OCI-LY1 (cell line): Measurements from ENCODE around the gene CEP85.
A peak's percentile ranks its signal among the peaks of the same experiment; 100 is the strongest.

ENCODE experiments used
- H2AFZ ChIP-seq: fragments of 200-600 bp; sonication (generic), shearing (Covaris generic); 2 replicates; pipeline ENCODE4 v1.6.0; 2014; ENCODE audit warnings: antibody characterized with exemption, mild to moderate bottlenecking, low read length
- H3F3A ChIP-seq: fragments of 200-600 bp; sonication (generic), shearing (Covaris generic); 2 replicates; pipeline ENCODE4 v1.6.0; 2014; ENCODE audit warnings: mild to moderate bottlenecking, antibody characterized with exemption, low read length, moderate library complexity; ENCODE audit not compliant: insufficient read depth
- H3K27ac ChIP-seq: fragments of 200-600 bp; sonication (generic); 2 replicates; pipeline ENCODE4 v1.5.1; 2014; ENCODE audit warnings: low read length, mixed run types, mild to moderate bottlenecking, low read depth; ENCODE audit not compliant: poor library complexity, severe bottlenecking
- H3K27me3 ChIP-seq: fragments of 200-600 bp; sonication (generic); 2 replicates; pipeline ENCODE4 v1.6.0; 2014; ENCODE audit warnings: antibody characterized with exemption, mild to moderate bottlenecking, low read length, moderate library complexity; ENCODE audit not compliant: insufficient read depth
- H3K36me3 ChIP-seq: fragments of 200-600 bp; sonication (generic); 2 replicates; pipeline ENCODE4 v1.6.1; 2014; ENCODE audit warnings: mild to moderate bottlenecking, antibody characterized with exemption, low read length, moderate library complexity, mixed read lengths; ENCODE audit not compliant: insufficient read depth
- H3K4me1 ChIP-seq: fragments of 200-600 bp; sonication (generic); 2 replicates; pipeline ENCODE4 v1.5.1; 2014; ENCODE audit warnings: mild to moderate bottlenecking, low read length, moderate library complexity; ENCODE audit not compliant: insufficient read depth, severe bottlenecking
- H3K4me2 ChIP-seq: fragments of 200-600 bp; sonication (generic), shearing (Covaris generic); 2 replicates; pipeline ENCODE4 v1.6.1; 2014; ENCODE audit warnings: low read length
- H3K4me3 ChIP-seq: fragments of 200-600 bp; sonication (generic); 2 replicates; pipeline ENCODE4 v1.5.1; 2014; ENCODE audit warnings: low read length, low read depth, mild to moderate bottlenecking, mixed read lengths; ENCODE audit not compliant: poor library complexity, severe bottlenecking
- H3K79me2 ChIP-seq: fragments of 200-600 bp; shearing (Covaris generic); 2 replicates; pipeline ENCODE4 v1.6.1; 2016; ENCODE audit warnings: mixed run types, low read length, mixed read lengths; ENCODE audit not compliant: insufficient read depth
- H3K9ac ChIP-seq: fragments of 200-600 bp; sonication (generic), shearing (Covaris generic); 2 replicates; pipeline ENCODE4 v1.6.1; 2014; ENCODE audit warnings: mild to moderate bottlenecking, low read length, mixed read lengths
- H3K9me2 ChIP-seq: fragments of 200-600 bp; sonication (generic), shearing (Covaris generic); 2 replicates; pipeline ENCODE4 v1.6.1; 2014; ENCODE audit warnings: low read depth, mild to moderate bottlenecking, low read length, mixed read lengths
- H3K9me3 ChIP-seq: fragments of 200-600 bp; shearing (Covaris generic); 2 replicates; pipeline ENCODE4 v1.6.1; 2014; ENCODE audit warnings: low read length, mixed read lengths
- H4K20me1 ChIP-seq: fragments of 200-600 bp; sonication (generic), shearing (Covaris generic); 2 replicates; pipeline ENCODE4 v1.6.0; 2016; ENCODE audit warnings: mild to moderate bottlenecking, low read length; ENCODE audit not compliant: insufficient read depth
- CTCF ChIP-seq: fragments of 200-600 bp; sonication (generic), shearing (Covaris generic); IDR thresholded peaks from 2 replicates; pipeline ENCODE4 v1.5.1; 2017; ENCODE audit warnings: mild to moderate bottlenecking, antibody characterized with exemption, low read length, moderate library complexity, mixed read lengths
- EZH2 ChIP-seq: fragments of 200-600 bp; sonication (generic), shearing (Covaris generic); IDR thresholded peaks from 2 replicates; pipeline ENCODE4 v1.8.0; 2017; ENCODE audit warnings: borderline replicate concordance, mixed run types, mild to moderate bottlenecking, antibody characterized with exemption, low read length, moderate library complexity, mixed read lengths

CEP85 gene

GRCh38 chr1:26190373-26190987, 43.5 kb upstream of the CEP85 start, which contains the start of gene CATSPER4:
CATSPER4 (plus strand) TSS chr1:26190602; CDS start chr1:26190628, 26 bp downstream.
- H3F3A ChIP-seq: no peaks in the 10 kb centered on the region
- H3K4me2 ChIP-seq: no peak within 1 kb of the TSS

GRCh38 chr1:26191739-26192138, 42.3 kb upstream of the CEP85 start:
- H3K4me3 ChIP-seq: no peak overlapping the region
- no peaks in the 10 kb centered on the region for H3K9me3 ChIP-seq
- H3K27ac ChIP-seq: no peak overlapping the region
- H3K79me2 ChIP-seq: no peaks in the 10 kb centered on the region
- no peak overlapping the region for H3K4me2 ChIP-seq
- 0 out of 2 replicates have a peak, but pooled peaks cover 3% of the 10 kb centered on the region for H3K27me3 ChIP-seq
- no peaks in the 10 kb centered on the region for H4K20me1 ChIP-seq
- no peaks in the 10 kb centered on the region for H3K36me3 ChIP-seq
- H2AFZ ChIP-seq: no peak overlapping the region
- no peak overlapping the region for H3K9ac ChIP-seq
- TF ChIP-seq CTCF (no peak), EZH2 (no peak)
- H3K9me2 ChIP-seq: no peaks in the 10 kb centered on the region
- no peaks in the 10 kb centered on the region for H3F3A ChIP-seq
- no peaks in the 10 kb centered on the region for H3K4me1 ChIP-seq

More at GRCh38 chr1:26190373-26190987, 43.5 kb upstream of the CEP85 start, which contains the start of gene CATSPER4:
- TF ChIP-seq EZH2 (no peak), CTCF (peak; percentile 47; the same call in 1 of the 2 replicates)
- Histone ChIP-seq H3K9me2 (no peaks in the 10 kb centered on the region), H3K79me2 (no peaks in the 10 kb centered on the region), H3K27me3 (0 out of 2 replicates have a peak, but pooled peaks cover 5% of the 10 kb centered on the region), H3K36me3 (no peaks in the 10 kb centered on the region), H4K20me1 (no peaks in the 10 kb centered on the region), H3K9ac (no peak within 1 kb of the TSS), H3K4me3 (no peak within 1 kb of the TSS), H3K27ac (no peak within 1 kb of the TSS), H3K4me1 (no peaks in the 10 kb centered on the region), H3K9me3 (no peaks in the 10 kb centered on the region), H2AFZ (no peak within 1 kb of the TSS)

- no peaks in the 10 kb centered on the region for H3F3A ChIP-seq
- no peak overlapping the region for H3K4me2 ChIP-seq
- H3K9me3 ChIP-seq: no peaks in the 10 kb centered on the region
- no peak overlapping the region for H3K9ac ChIP-seq
- no peaks in the 10 kb centered on the region for H3K4me1 ChIP-seq
- H2AFZ ChIP-seq: no peak overlapping the region
- no peak overlapping the region for H3K27ac ChIP-seq
- no peaks in the 10 kb centered on the region for H3K79me2 ChIP-seq
- no peaks in the 10 kb centered on the region; the same call in 1 of the 2 replicates for H3K27me3 ChIP-seq
- no peaks in the 10 kb centered on the region for H3K36me3 ChIP-seq
- H3K4me3 ChIP-seq: no peak overlapping the region
- no peaks in the 10 kb centered on the region for H3K9me2 ChIP-seq
- H4K20me1 ChIP-seq: no peaks in the 10 kb centered on the region
- TF ChIP-seq CTCF: no peak
- TF ChIP-seq EZH2: no peak
These were observed 38.2 kb upstream of the CEP85 start for GRCh38 chr1:26195805-26196204.
